ENCODE results near the gene B4GALT5.
"Not testable (repeated sequence)": the region's sequence is repeated elsewhere in the genome, so short reads cannot be mapped to it uniquely, and the experiment has no call there.

The B4GALT5 gene

GRCh38 chr20:49713753-49714712 is at the start of gene B4GALT5:
Gene B4GALT5 (minus strand): TSS chr20:49713878. CDS start chr20:49713690, 188 bp downstream.
- DNase-seq (ENCODE audit: low read depth in 2 of 2), result peak; percentile 68 to 69

- DNase-seq (ENCODE audit: low read depth in 2 of 2), result no peak
Measured at GRCh38 chr20:49762940-49763766, 49.5 kb upstream of the B4GALT5 start.

GRCh38 chr20:49761888-49762287 is 48.2 kb upstream of the B4GALT5 start:
- DNase-seq (ENCODE audit: low read depth in 2 of 2), result not testable (repeated sequence)

GRCh38 chr20:49759266-49759950 is 45.7 kb upstream of the B4GALT5 start:
- no peak for DNase-seq (ENCODE audit: low read depth in 2 of 2)

- no peak for DNase-seq (ENCODE audit: low read depth in 2 of 2)
Measured at GRCh38 chr20:49758781-49759180, 45.1 kb upstream of the B4GALT5 start.

- DNase-seq (ENCODE audit: low read depth in 2 of 2), result no peak
Measured at GRCh38 chr20:49757597-49757996, 43.9 kb upstream of the B4GALT5 start.

GRCh38 chr20:49756241-49756640 is 42.6 kb upstream of the B4GALT5 start:
- DNase-seq (ENCODE audit: low read depth in 2 of 2), result no peak

- DNase-seq (ENCODE audit: low read depth in 2 of 2), result no peak
Measured at GRCh38 chr20:49754596-49754995, 40.9 kb upstream of the B4GALT5 start.

- DNase-seq (ENCODE audit: low read depth in 2 of 2), result no peak
Measured at GRCh38 chr20:49753133-49753532, 39.5 kb upstream of the B4GALT5 start.

GRCh38 chr20:49752201-49752903 is 38.7 kb upstream of the B4GALT5 start:
- DNase-seq (ENCODE audit: low read depth in 2 of 2), result no peak

- DNase-seq (ENCODE audit: low read depth in 2 of 2), result no peak
Measured at GRCh38 chr20:49751397-49751736, 37.7 kb upstream of the B4GALT5 start.

- DNase-seq (ENCODE audit: low read depth in 2 of 2), result no peak
Measured at GRCh38 chr20:49750611-49751396, 37.1 kb upstream of the B4GALT5 start.

- DNase-seq (ENCODE audit: low read depth in 2 of 2), result no peak
Measured at GRCh38 chr20:49749625-49750024, 35.9 kb upstream of the B4GALT5 start.

- DNase-seq (ENCODE audit: low read depth in 2 of 2), result no peak
Measured at GRCh38 chr20:49748525-49748838, 34.8 kb upstream of the B4GALT5 start.

GRCh38 chr20:49747707-49748524 is 34.2 kb upstream of the B4GALT5 start:
- no peak for DNase-seq (ENCODE audit: low read depth in 2 of 2)

- DNase-seq (ENCODE audit: low read depth in 2 of 2), result no peak
Measured at GRCh38 chr20:49742948-49743347, 29.3 kb upstream of the B4GALT5 start.

- no peak for DNase-seq (ENCODE audit: low read depth in 2 of 2)
Measured at GRCh38 chr20:49741977-49742376, 28.3 kb upstream of the B4GALT5 start.

- DNase-seq (ENCODE audit: low read depth in 2 of 2), result no peak
Measured at GRCh38 chr20:49740807-49741206, 27.1 kb upstream of the B4GALT5 start.

- DNase-seq (ENCODE audit: low read depth in 2 of 2), result no peak
Measured at GRCh38 chr20:49739042-49739441, 25.4 kb upstream of the B4GALT5 start.

GRCh38 chr20:49737260-49737659 is 23.6 kb upstream of the B4GALT5 start:
- no peak for DNase-seq (ENCODE audit: low read depth in 2 of 2)
